Adrenal gland (tissue), 5 donors: Measurements from ENCODE around the gene MAB21L2.

Source experiments
- CTCF ChIP-seq, 6 experiments: fragments of 450-650 bp in 4 of 6; fragments of 200-600 bp in 2 of 6; sonication (generic) in 1 of 6; IDR thresholded peaks; 1 replicate in 5 of 6; 2 replicates in 1 of 6; pipeline versions ENCODE4 v1.5.1 to v1.8.0; 2016 to 2021; ENCODE audit warnings: antibody characterized with exemption in 6 of 6, mild to moderate bottlenecking in 2 of 6, moderate library complexity in 1 of 6
- POLR2A ChIP-seq, 2 donors: fragments of 450-650 bp; IDR thresholded peaks; one replicate each; pipeline ENCODE4 v1.6.1; 2017; ENCODE audit warnings: antibody characterized with exemption in 2 of 2, mild to moderate bottlenecking in 2 of 2, moderate library complexity in 1 of 2
- donor health status: DM: no; HTN: no; CAD: no.

GRCh38 chr4:150582146-150582872 is at the start of gene MAB21L2:
- TF ChIP-seq CTCF (IDR thresholded peaks at IDR 0.05) = no peak
- no peak for TF ChIP-seq POLR2A (IDR thresholded peaks at IDR 0.05)
